Esophagus muscularis mucosa (tissue), 4 donors: Measurements from ENCODE around the gene TMEM150B. TPM values are rescaled to one million over a fixed set of nuclear protein-coding genes. Genes with fewer than 3 reads are reported as not detected.

Experiments used
- DNase-seq: peaks from one replicate; pipeline ENCODE4 v3.0.0-alpha.2; 2017; ENCODE audit errors: extremely low spot score
- H3K27ac ChIP-seq, 4 donors: fragments of 200-600 bp; sonication (generic); replicated peaks in 1 of 4; 1 replicate in 3 of 4; 2 replicates in 1 of 4; pipeline ENCODE4 v1.5.1; 2016 to 2019; ENCODE audit warnings: mild to moderate bottlenecking in 1 of 4
- H3K27me3 ChIP-seq, 4 donors: fragments of 200-600 bp; sonication (generic); one replicate each; pipeline versions ENCODE4 v1.5.1 to v1.6.0; 2016 to 2019
- H3K36me3 ChIP-seq, 4 donors: fragments of 200-600 bp; sonication (generic); one replicate each; pipeline ENCODE4 v1.5.1; 2016 to 2019
- H3K4me1 ChIP-seq, 4 donors: fragments of 200-600 bp; sonication (generic); one replicate each; pipeline ENCODE4 v1.5.1; 2016 to 2019
- H3K4me3 ChIP-seq, 4 donors: fragments of 200-600 bp; sonication (generic); 1 replicate in 2 of 4; 2 replicates in 2 of 4; pipeline ENCODE4 v1.5.1; 2016 to 2019; ENCODE audit warnings: mild to moderate bottlenecking in 4 of 4, moderate library complexity in 1 of 4
- H3K9me3 ChIP-seq, 4 donors: fragments of 200-600 bp; sonication (generic); 1 replicate in 3 of 4; 2 replicates in 1 of 4; pipeline ENCODE4 v1.5.1; 2016 to 2019
- CTCF ChIP-seq, 3 experiments: fragments of 200-600 bp in 2 of 3; fragments of 450-650 bp in 1 of 3; sonication (generic) in 2 of 3; IDR thresholded peaks; one replicate each; pipeline ENCODE4 v1.5.1; 2017 to 2019; ENCODE audit warnings: antibody characterized with exemption in 3 of 3, mild to moderate bottlenecking in 2 of 3, moderate library complexity in 1 of 3
- EP300 ChIP-seq: sonication (generic); formaldehyde crosslinking; IDR thresholded peaks from one replicate; pipeline ENCODE4 v1.6.1; 2017; ENCODE audit warnings: antibody characterized with exemption
- POLR2A ChIP-seq: fragments of 450-650 bp; IDR thresholded peaks from one replicate; pipeline ENCODE4 v1.6.1; 2017; ENCODE audit warnings: antibody characterized with exemption, moderate library complexity, mild to moderate bottlenecking, low read depth
- POLR2AphosphoS5 ChIP-seq, 2 donors: sonication (generic); formaldehyde crosslinking; IDR thresholded peaks; one replicate each; pipeline ENCODE4 v1.6.1; 2017; ENCODE audit warnings: antibody characterized with exemption in 2 of 2
- WGBS: methylation state at CpG from one replicate; pipeline ENCODE4 v1.1.5; 2018; 5-methylcytosine and 5-hydroxymethylcytosine counted together
- intact Hi-C: fragments of 100-400 bp; cut with DNase I; formaldehyde crosslinking; loops from one replicate; pipeline ENCODE4 v1.15.1; 2023
- total RNA-seq, 4 donors: library from RNA; depleted of rRNA; stranded (reverse); fragments of >200 nt; gene quantifications; one replicate each; pipeline versions ENCODE4 v1.1.0 to v1.2.1, GENCODE V29; 2016

The TMEM150B gene
- total RNA-seq, 4 donors from 2014 or later: 0.83 to 5.2 (median 2.7) TPM

GRCh38 chr19:55265723-55266386, 59.3 kb downstream of the TMEM150B start:
- TF ChIP-seq POLR2A: no peak
- no peak for TF ChIP-seq POLR2AphosphoS5 (IDR thresholded peaks at IDR 0.05)
- TF ChIP-seq EP300: no peak
- TF ChIP-seq CTCF (IDR thresholded peaks at IDR 0.05): no peak
- WGBS: 91% methylated on average over 12 of the region's 12 CpGs
- Histone ChIP-seq H3K27me3 (no peaks in the 10 kb centered on the region), H3K4me3 (no peak overlapping the region), H3K27ac (no peak overlapping the region), H3K36me3 (peaks cover 0 to 56% (median 29%) of the 10 kb centered on the region in 4 donors), H3K9me3 (no peaks in the 10 kb centered on the region), H3K4me1 (no peaks in the 10 kb centered on the region)
- intact Hi-C loops: loop anchor here (2.0 kb wide), 1 partner anchor 13 kb away; no protein-coding TSS in a partner anchor
- DNase-seq: no peak

GRCh38 chr19:55265173-55265572, 60.0 kb downstream of the TMEM150B start:
- H3K36me3 ChIP-seq: peaks cover 0 to 51% (median 24%) of the 10 kb centered on the region in 4 donors
- no peak for DNase-seq
- H3K27me3 ChIP-seq: no peaks in the 10 kb centered on the region
- no peak overlapping the region for H3K4me3 ChIP-seq
- no peaks in the 10 kb centered on the region for H3K9me3 ChIP-seq
- intact Hi-C loops: loop anchor here (2.0 kb wide), 1 partner anchor 14 kb away; no protein-coding TSS in a partner anchor
- 97% methylated on average over 16 of the region's 16 CpGs for WGBS
- H3K27ac ChIP-seq: no peak overlapping the region
- TF ChIP-seq CTCF (IDR thresholded peaks at IDR 0.05) (no peak), POLR2A (no peak), EP300 (no peak)
- H3K4me1 ChIP-seq: peaks cover 1 to 4% (median 2%) of the 10 kb centered on the region in 4 donors

- intact Hi-C loops: loop anchor here (2.0 kb wide), 1 partner anchor 14 kb away; no protein-coding TSS in a partner anchor
- 78% methylated on average over 5 of the region's 5 CpGs for WGBS
- no peaks in the 10 kb centered on the region for H3K9me3 ChIP-seq
- no peak overlapping the region for H3K4me3 ChIP-seq
- DNase-seq: no peak
- peaks cover 7 to 10% (median 9%) of the 10 kb centered on the region in 4 donors for H3K4me1 ChIP-seq
- H3K27ac ChIP-seq: no peak overlapping the region
- no peaks in the 10 kb centered on the region for H3K27me3 ChIP-seq
- peaks cover 0 to 44% (median 19%) of the 10 kb centered on the region in 4 donors for H3K36me3 ChIP-seq
- TF ChIP-seq POLR2AphosphoS5 (IDR thresholded peaks at IDR 0.05) (no peak), POLR2A (no peak), EP300 (no peak), CTCF (IDR thresholded peaks at IDR 0.05) (no peak)
These were observed 60.6 kb downstream of the TMEM150B start for GRCh38 chr19:55264531-55264930.

Other genes starting within 250 kb of the TMEM150B start
- 1 to 10 TPM; 1.0 to 8.7 (median 1.2) TPM for gene EPS8L1, start 249.5 kb downstream of the TMEM150B start, total RNA-seq
- gene PPP1R12C, start 207.7 kb downstream of the TMEM150B start, total RNA-seq: 100 to 1,000 TPM; 257 to 451 (median 351) TPM
- gene TNNT1, start 176.1 kb downstream of the TMEM150B start, total RNA-seq: 1 to 10 TPM in 1 of 4 donors, not detected in 3; 2.0 TPM
- gene TNNI3, start 167.6 kb downstream of the TMEM150B start, total RNA-seq: not detected
- under 1 TPM in 1 of 4 donors, not detected in 3; 0.83 TPM for gene DNAAF3, start 158.7 kb downstream of the TMEM150B start, total RNA-seq
- gene SYT5, start 145.1 kb downstream of the TMEM150B start, total RNA-seq: 1 to 10 TPM in 2 of 4 donors, under 1 TPM in 1, not detected in 1; 0.80 to 2.1 (median 1.7) TPM
- gene PTPRH, start 115.8 kb downstream of the TMEM150B start, total RNA-seq: 1 to 10 TPM in 2 of 4 donors, under 1 TPM in 2; 0.42 to 2.7 (median 1.4) TPM
- gene TMEM86B, start 96.6 kb downstream of the TMEM150B start, total RNA-seq: 1 to 10 TPM; 1.7 to 2.8 (median 2.4) TPM
- 10 to 100 TPM; 37.4 to 75.5 (median 45.6) TPM for gene PPP6R1, start 66.3 kb downstream of the TMEM150B start, total RNA-seq
- 10 to 100 TPM; 28.5 to 44.0 (median 32.2) TPM for gene HSPBP1, start 45.2 kb downstream of the TMEM150B start, total RNA-seq
- gene BRSK1, start 41.3 kb downstream of the TMEM150B start, total RNA-seq: 10 to 100 TPM in 1 of 4 donors, 1 to 10 TPM in 3; 3.3 to 16.9 (median 6.7) TPM
- 1 to 10 TPM; 5.0 to 8.7 (median 8.1) TPM for gene KMT5C, start 14.5 kb upstream of the TMEM150B start, total RNA-seq
- under 1 TPM in 1 of 4 donors, not detected in 3; 0.19 TPM for gene COX6B2, start 29.4 kb upstream of the TMEM150B start, total RNA-seq
- gene GARIN5B, start 37.9 kb upstream of the TMEM150B start, total RNA-seq: not detected
- under 1 TPM in 2 of 4 donors, not detected in 2; 0.33 to 0.34 TPM for gene IL11, start 45.1 kb upstream of the TMEM150B start, total RNA-seq
- gene TMEM190, start 51.5 kb upstream of the TMEM150B start, total RNA-seq: not detected
- 1 to 10 TPM in 2 of 4 donors, under 1 TPM in 2; 0.83 to 7.5 (median 1.00) TPM for gene TMEM238, start 59.0 kb upstream of the TMEM150B start, total RNA-seq
- gene RPL28, start 60.6 kb upstream of the TMEM150B start, total RNA-seq: 100 to 1,000 TPM; 263 to 419 (median 369) TPM
- 10 to 100 TPM in 3 of 4 donors, 1 to 10 TPM in 1; 9.1 to 37.9 (median 22.0) TPM for gene UBE2S, start 82.4 kb upstream of the TMEM150B start, total RNA-seq
- gene SHISA7, start 118.0 kb upstream of the TMEM150B start, total RNA-seq: under 1 TPM in 2 of 4 donors, not detected in 2; under 0.01 to 0.13 TPM
- gene ISOC2, start 136.3 kb upstream of the TMEM150B start, total RNA-seq: 100 to 1,000 TPM in 1 of 4 donors, 10 to 100 TPM in 3; 66.8 to 104 (median 77.7) TPM
- not detected for gene C19orf85, start 139.4 kb upstream of the TMEM150B start, total RNA-seq
- gene ZNF628, start 151.3 kb upstream of the TMEM150B start, total RNA-seq: 10 to 100 TPM in 3 of 4 donors, 1 to 10 TPM in 1; 5.1 to 16.6 (median 11.9) TPM
- 10 to 100 TPM in 3 of 4 donors, 1 to 10 TPM in 1; 5.8 to 14.2 (median 10.2) TPM for gene NAT14, start 159.8 kb upstream of the TMEM150B start, total RNA-seq
- gene SSC5D, start 163.1 kb upstream of the TMEM150B start, total RNA-seq: 10 to 100 TPM in 3 of 4 donors, 1 to 10 TPM in 1; 9.5 to 41.2 (median 14.6) TPM
- gene SBK2, start 211.8 kb upstream of the TMEM150B start, total RNA-seq: not detected
- gene SBK3, start 220.2 kb upstream of the TMEM150B start, total RNA-seq: 1 to 10 TPM in 2 of 4 donors, under 1 TPM in 1, not detected in 1; 0.83 to 1.5 (median 1.5) TPM